Brain pericyte (primary cell): ENCODE results near the gene ZNF750.

Experiments used
- DNase-seq: peaks from one replicate; pipeline ENCODE4 v3.0.0-alpha.2; 2012; ENCODE audit warnings: low read depth, low spot score

Gene ZNF750

GRCh38 chr17:82835122-82835521 is 4.7 kb downstream of the ZNF750 start:
- no peak for DNase-seq

- DNase-seq = no peak
Observed at GRCh38 chr17:82832881-82833475, 6.8 kb downstream of the ZNF750 start.

- no peak for DNase-seq
Observed at GRCh38 chr17:82832411-82832810, 7.4 kb downstream of the ZNF750 start.

GRCh38 chr17:82831818-82832200 is 8.0 kb downstream of the ZNF750 start:
- DNase-seq = no peak

- no peak for DNase-seq
Observed at GRCh38 chr17:82831041-82831817, 8.6 kb downstream of the ZNF750 start.

- no peak for DNase-seq
Observed at GRCh38 chr17:82830249-82830661, 9.6 kb downstream of the ZNF750 start.

- DNase-seq = no peak
Observed at GRCh38 chr17:82828875-82829487, 10.8 kb downstream of the ZNF750 start.

GRCh38 chr17:82826956-82827355 is 12.9 kb downstream of the ZNF750 start:
- DNase-seq = no peak

- no peak for DNase-seq
Observed at GRCh38 chr17:82826211-82826610, 13.6 kb downstream of the ZNF750 start.

GRCh38 chr17:82825540-82826124 is 14.2 kb downstream of the ZNF750 start:
- no peak for DNase-seq

GRCh38 chr17:82823004-82823403 is 16.8 kb downstream of the ZNF750 start:
- DNase-seq = no peak

- DNase-seq = no peak
Observed at GRCh38 chr17:82822281-82822680, 17.5 kb downstream of the ZNF750 start.

- DNase-seq = no peak
Observed at GRCh38 chr17:82821554-82821953, 18.3 kb downstream of the ZNF750 start.

GRCh38 chr17:82820278-82821251 is 19.3 kb downstream of the ZNF750 start:
- DNase-seq = no peak

- DNase-seq = no peak
Observed at GRCh38 chr17:82817947-82818346, 21.9 kb downstream of the ZNF750 start.

GRCh38 chr17:82816358-82816757 is 23.5 kb downstream of the ZNF750 start:
- no peak for DNase-seq

- DNase-seq = no peak
Observed at GRCh38 chr17:82815790-82816305, 24.0 kb downstream of the ZNF750 start.

GRCh38 chr17:82815354-82815753 is 24.5 kb downstream of the ZNF750 start:
- no peak for DNase-seq

- DNase-seq = no peak
Observed at GRCh38 chr17:82814834-82815233, 25.0 kb downstream of the ZNF750 start.

- DNase-seq = no peak
Observed at GRCh38 chr17:82813299-82814051, 26.3 kb downstream of the ZNF750 start.
